ENCODE measurements around the gene PRND.
"Not testable (repeated sequence)": the region's sequence is repeated elsewhere in the genome, so short reads cannot be mapped to it uniquely, and the experiment has no call there.

- peak; percentile 53 for TF ChIP-seq CTCF (conservative IDR thresholded peaks at IDR 0.05; ENCODE audit: low read depth, low read length)
- not testable (repeated sequence) for TF ChIP-seq EZH2 (IDR thresholded peaks at IDR 0.05; ENCODE audit: low read length, unreplicated experiment)
These were observed 37.6 kb downstream of the PRND start for GRCh38 chr20:4759100-4759884.

All from PC-3 (cell line).